NCI-H345 (cell line): ENCODE data around the gene CFAP161.

ENCODE experiments used
- DNase-seq: peaks from one replicate; lab custom pipeline; 2025; lab: John Stamatoyannopoulos, UW

CFAP161 gene, protein sequence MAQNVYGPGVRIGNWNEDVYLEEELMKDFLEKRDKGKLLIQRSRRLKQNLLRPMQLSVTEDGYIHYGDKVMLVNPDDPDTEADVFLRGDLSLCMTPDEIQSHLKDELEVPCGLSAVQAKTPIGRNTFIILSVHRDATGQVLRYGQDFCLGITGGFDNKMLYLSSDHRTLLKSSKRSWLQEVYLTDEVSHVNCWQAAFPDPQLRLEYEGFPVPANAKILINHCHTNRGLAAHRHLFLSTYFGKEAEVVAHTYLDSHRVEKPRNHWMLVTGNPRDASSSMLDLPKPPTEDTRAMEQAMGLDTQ

DNA sequence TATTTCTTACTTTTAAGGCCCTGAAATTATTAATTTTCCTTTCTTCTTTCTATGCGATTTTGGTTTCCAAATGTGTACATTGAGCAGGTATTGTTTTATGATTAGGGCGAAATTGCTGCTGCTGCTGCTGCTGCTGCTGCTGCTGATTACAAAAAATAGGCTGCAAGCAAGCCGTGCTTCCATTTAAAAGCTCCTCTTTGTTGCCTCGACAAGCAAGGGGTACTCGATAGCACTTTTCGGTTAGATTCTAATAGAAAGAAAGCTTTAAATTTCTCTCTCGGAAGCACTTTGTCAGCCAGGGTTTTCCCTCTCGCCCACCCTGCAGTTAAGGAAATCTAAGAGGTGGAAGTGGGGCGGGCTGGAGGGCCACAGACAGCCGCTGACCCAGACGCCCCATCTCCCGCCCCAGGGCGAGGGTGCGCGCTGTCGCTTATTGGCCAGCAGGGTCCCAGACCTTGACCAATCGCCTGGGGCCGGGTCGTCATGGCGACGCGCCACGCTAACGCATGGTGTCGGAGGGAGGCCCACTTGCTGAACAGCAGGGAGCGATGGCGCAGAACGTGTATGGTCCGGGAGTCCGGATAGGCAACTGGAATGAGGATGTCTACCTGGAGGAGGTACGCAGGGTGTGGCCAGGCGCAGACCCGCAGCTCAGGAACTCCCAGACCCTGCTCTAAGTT, at the start of gene CFAP161:
Gene CFAP161 (plus strand): TSS at position 489 of the 680 bp plus-strand sequence. CDS start 60 bp downstream, at position 549.
- DNase-seq = peak; percentile 83

DNA sequence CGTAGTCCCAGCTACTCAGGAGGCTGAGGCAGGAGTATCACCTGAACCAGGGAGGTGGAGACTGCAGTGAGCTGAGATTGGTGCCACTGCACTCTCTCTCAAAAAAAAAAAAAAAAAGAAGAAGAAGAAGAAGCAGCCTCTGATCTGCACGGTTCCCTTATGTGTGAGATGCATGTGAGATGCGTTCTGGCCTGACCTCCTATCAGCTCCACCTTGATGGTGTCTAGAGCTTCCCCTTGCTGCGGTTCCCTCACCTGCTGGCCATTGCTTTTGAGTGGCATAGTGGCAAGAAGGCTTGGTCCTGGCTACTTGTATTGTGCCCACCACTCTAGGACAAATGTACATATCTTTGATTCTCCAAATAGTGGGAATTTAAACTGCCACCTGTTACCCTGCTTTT, 49.4 kb upstream of the CFAP161 start:
- no peak for DNase-seq

DNA sequence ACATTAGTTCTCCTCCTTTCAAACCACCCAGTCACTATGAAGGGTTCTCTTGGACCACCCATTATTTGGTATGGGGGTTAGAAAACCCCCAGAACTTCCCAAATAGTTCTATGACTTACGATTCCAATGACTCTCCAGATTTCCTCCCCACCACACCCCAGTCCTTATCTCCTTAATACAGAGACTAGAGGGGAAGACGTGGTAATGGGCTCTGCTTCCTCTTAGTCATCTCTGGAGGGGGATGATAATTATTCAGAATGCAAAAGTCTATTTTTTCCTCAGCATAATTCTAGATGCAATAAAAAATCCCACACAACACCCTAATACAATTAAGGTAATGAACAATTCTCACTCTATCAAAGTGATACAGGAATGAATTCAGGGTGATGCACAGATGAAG, 48.9 kb upstream of the CFAP161 start:
- DNase-seq = no peak

DNA sequence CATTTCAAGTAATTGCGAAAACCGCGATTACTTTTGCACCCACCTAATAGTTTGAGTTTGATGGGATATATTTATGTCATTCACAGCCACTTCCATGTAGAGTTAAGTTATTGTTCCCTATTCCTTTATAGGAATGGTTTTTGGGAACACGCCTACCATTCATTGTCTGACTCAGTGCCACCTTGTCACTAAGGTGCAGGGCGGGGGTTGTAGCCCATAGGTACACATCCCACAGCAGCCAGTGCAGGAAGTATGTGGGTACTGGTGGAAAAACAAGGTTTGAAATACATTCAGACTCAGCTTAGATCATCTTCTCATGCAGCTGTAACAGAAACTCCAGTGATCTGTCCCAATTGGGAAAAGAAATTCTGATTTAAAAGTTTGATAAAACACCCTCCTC, 48.2 kb upstream of the CFAP161 start:
- DNase-seq = no peak

DNA sequence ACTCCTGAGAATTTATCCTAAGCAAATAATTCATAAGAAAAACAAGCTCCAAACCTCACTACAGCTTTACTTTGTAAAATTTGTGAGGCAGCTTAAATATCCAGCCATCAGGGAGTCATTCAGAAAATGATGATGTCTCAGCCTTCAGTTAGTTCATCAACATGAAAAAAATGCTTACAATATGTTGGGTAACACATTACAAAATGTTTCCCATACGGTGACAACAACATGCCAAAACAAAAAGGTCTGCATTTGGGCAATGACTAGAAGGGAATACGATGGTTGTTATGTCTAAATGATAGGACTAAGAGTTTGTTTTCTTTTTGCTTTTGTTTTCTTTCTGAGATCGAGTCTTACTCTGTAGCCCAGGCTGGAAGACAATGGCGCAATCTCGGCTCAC, 47.0 kb upstream of the CFAP161 start:
- no peak for DNase-seq

DNA sequence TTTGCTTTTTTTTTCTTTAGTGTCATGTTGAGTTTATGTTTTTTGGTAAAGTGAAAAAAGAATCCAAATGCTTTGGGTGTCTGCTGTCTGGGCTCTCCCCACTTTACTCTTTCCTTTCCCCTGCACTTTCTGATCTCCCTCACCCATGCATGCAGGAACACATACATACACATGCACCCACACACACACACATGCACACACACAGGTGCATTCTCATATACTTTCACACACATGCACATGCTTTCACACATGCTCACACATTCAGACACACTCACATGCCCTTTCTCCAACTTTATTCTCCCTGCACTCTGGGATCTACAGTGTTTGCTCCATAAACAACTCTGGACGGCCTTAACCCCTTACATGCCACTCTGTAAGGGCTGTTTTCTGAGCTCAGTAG, 46.4 kb upstream of the CFAP161 start:
- DNase-seq = no peak

DNA sequence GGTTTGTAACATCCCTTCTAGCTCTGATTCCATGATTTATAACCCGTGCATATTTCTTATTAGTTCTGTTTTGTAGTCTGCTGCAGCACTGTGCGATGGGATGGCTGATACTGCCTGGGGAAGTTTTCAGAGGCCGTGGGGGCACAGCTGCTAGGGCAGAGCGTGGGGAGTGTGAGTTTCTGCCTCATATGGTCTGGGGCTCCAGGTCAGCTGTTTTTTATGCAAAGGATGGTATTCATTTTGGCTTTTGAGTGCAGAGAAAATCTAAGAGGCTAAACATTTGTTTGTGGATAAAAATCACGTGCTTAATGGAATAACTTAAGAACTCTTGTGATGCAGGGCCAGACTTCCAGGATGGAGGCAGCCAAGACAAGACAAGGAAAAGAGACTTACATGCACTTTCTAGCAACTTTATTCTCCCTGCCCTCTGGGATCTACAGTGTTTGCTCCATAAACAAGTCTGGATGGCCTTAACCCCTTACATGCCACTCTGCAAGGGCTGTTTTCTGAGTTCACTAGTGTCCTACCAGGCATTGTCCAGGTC, 45.5 kb upstream of the CFAP161 start:
- DNase-seq = no peak

DNA sequence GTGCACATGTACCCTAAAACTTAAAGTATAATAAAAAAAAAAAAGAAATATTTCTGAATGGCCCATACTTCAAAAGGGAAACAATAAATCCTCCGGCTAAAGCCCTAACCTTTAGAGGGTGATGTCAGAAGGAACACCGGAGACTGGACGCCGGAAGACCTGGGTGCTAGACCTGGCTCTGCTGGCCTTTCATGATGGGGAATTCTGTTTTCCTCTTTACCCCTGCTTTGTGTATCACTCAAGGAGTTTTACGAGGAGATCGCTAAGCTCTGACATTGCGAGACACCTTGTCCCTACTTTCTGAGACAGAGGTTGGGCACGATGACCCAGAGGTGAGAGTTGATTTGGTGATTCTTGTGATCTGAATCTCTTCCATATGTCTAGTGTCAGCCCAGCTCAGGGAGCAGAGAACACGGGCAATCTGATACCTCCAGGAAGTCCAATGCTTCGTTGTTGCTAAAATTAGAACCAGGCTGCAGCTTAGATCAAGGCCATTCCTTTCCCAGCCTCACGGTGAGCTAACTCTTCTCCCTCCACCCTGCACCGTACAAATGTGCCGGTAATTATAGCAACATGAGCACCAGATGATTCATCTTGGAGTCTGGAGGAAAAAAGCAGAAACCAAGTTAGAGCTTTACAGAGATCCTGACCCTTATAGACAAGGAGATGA, 42.0 kb upstream of the CFAP161 start:
- DNase-seq = no peak

DNA sequence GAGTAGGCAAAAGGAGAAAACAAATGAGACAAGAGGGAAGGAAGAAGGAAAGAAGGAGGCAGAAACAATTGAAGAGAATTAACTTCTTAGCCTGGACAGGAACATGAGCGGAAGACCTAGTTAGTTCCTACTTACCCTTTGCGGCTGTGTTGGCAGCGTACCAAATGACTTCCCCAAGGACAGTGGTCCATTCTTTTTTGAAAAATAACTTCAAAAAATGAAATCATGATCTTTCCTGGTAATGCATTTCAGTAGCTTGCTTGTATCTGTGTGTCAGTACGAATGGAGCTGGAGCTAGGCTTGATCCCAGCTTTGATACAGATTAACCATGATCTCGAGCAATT, 41.5 kb upstream of the CFAP161 start:
- no peak for DNase-seq

DNA sequence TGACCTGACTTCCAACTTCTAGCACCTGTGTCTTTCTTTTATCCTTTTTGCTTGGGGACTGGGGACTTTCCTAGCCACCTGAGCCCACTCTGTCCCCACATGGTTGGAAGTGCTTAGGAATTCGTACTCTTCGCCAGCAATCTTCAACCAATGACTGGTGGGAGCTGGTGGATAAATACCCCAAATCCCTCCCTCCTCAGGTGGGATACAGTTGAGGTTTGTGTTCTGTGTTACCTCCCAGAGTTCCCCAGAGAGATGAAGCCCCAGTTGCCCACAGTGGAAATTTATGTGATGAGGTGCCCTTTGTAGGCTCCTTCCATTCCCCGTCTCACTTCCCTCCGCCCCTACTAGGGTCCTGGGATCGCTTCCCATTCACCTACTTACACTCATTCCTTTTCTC, 40.1 kb upstream of the CFAP161 start:
- DNase-seq = no peak

DNA sequence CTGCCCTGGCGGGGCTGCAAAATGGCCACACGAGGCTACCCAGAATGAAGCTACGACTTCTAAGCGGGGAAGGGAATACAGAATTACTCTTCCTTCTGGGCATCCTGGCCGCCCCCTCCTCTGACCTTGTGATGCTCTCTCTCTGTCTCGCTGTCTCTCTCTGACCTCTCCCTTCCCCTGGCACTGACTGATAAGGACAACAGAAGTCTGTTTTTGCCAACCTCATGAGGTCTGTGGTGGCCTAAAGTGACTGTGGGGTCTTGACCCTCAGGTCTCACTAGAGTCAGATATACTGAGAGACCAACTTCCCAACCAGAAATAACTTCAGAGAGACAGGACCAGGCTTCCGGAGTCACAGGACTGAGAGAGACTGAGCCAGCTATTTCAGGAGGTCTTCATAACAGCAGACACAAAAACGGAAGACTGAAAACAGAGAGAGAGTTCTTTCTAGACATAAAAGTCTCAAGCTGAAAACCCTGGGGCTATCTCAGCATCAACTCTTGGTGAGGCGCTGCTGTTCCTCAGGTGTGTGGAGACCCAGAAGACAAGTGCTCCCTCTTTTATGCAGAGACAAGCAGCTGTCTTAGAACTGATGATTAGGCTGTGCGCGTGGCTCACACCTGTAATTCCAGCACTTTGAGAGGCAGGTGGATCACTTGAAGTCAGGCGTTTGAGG, 38.2 kb upstream of the CFAP161 start:
- DNase-seq = no peak

DNA sequence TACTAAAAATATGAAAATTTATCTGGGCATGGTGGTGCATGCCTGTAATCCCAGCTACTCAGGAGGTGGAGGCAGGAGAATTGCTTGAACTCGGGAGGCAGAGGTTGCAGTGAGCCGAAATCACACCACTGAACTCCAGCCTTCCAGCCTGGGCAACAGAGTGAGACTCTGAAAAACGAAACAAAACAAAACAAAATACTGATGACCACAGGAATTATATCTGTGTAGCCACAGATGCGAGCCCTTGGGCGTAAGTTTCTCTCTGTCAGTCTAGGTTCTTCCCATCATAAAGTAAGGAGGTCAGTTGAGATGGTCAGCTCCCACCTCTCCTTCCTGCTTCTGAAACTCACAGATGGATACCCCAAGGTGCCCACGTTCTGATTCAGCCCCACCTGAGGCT, 37.7 kb upstream of the CFAP161 start:
- DNase-seq = no peak

DNA sequence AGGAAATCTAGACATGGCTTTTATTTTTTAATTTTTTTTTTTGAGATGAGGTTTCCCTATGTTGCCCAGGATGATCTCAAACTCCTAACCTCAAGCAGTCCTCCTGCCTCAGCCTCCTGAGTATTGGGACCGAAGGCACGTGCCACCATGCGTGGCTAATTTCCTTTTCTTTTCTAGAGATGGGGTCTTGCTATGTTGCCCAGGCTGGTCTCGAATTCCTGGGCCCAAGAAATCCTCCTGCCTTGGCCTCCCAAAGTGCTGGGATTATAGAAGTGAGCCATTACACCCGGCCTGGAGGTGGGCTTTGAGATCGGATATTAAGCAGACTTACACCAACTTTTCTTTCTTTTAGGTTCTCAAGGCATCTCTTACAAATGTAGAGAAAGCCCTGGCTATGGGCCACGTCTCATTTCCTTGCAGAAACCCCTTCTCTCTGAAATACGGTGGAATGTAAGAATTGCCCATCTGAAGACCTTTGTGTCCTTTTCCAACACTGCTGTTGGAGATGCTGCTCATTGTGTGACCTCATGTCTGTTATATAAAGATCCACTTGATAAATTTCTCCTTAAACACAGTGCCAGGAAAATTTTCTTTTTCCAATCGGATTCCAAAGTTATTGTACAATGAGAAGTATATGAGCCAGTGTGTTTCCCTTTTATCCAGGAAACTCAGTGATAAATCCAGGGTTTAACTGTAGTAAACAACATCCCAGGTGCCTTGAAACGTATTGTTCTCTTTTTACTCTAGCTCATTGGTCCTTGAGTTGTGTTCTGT, 36.8 kb upstream of the CFAP161 start:
- no peak for DNase-seq

DNA sequence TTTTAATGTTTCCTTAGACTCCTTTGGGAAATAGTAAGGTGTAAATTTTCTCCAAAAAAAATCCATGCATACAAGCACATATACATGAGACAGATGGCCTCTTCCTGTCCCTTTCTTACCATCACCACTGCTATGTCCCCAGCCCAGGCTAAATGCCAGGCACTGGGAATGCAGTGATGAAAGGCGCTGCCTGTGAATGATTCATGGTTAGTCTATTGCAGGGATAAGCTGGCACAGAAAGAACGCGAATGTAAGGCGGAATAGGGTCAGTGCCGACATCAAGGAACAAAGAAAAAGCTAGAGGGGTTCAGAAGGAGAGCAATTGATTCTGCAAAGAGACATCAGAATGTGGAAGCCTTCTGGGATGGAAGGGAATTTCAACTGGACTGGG, 36.2 kb upstream of the CFAP161 start:
- no peak for DNase-seq

DNA sequence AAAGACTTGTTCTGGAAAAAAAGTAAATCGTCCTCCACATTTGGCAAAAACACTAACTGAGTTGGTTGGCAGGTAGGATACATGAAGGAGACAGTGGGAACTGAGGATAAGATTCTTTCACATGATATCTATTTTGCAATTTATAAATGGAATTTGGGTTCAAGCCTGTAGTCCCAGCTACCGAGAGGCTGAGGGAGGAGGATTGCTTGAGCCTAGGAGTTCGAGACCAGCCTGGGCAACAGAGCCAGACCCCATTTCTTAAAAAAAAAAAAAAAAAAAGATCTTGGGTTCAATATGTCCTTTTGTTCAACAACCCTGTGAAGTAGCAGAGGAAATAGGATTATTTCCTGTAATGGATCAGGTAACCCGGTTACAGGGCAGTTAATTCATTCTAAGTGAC, 35.7 kb upstream of the CFAP161 start:
- DNase-seq = no peak

DNA sequence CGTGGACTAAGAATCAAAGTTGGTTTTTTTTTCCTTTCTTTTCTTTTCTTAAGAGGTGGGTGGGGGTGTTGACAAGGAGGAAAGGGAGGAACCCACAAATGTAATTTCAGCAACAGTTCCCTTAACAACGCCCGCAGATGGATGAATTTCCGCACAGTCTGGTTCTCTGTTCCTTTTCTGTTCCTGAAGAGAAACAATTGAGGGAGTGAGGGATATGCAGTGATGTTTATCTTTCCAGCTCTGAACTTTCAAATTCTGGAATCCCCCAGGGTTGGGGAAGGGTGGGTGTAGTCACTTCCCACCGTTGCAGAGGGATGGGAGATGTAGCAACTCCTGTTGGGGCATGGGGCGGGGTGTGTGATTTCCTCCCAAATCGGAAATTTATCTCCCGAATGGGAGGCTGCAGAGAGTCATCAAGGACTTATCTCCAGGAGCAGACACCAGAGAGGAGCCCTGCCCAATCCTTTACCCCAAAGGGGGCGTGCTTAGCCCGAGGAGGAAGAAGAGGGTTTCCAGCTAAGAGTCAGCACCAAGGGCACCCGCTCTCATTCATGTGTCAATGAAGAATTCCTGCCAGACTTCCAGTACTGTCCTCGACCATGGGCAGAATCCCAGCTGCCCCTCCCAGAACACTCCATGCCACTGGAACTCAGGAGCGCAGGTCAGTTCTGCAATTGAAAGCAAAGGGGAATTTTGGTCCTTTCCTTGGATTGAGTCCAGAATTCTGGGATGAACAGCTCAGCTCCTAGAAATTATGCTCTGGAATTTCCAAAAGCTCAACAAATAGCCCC, 35.0 kb upstream of the CFAP161 start:
- no peak for DNase-seq

DNA sequence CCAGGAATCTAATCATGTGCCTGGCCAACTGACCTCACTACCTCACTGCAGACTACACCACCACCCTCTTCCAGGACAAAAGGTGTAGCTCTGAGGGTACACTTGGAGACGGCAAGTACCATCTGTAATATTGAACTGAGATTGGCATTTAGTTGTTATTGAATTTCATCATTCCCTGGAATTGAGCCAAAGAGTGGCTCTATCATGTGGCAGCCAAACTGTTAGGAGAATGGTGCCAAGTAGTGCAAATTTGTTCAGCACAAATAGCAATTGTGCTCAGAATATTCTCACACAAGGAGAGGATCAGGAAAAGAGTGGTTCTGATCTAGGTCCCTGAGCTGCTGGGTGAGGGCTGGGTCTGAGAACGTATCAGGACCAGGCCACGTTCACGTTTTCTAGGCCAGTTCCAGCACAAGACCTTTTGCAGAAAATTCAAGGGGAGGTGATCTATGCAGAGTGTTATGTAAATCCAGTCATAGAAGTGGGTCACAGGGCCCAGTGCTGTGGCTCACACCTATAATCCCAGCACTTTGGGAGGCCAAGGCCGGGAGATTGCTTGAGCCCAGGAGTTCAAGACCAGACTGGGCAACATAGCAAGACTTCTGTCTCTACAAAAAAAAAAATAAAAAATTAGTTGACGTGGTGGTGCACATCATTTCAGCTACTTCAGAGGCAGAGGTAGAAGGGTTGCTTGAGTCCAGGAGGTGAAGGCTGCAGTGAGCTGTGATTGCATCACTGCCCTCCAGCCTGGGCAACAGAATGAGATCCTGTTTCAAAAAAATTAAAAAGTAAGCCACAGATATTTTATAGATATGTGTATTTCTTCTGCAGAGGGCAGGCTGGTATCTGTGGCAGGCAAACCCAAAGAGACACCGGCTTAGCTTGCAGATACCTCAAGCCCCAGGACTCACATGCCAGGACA, 31.9 kb upstream of the CFAP161 start:
- DNase-seq = no peak

DNA sequence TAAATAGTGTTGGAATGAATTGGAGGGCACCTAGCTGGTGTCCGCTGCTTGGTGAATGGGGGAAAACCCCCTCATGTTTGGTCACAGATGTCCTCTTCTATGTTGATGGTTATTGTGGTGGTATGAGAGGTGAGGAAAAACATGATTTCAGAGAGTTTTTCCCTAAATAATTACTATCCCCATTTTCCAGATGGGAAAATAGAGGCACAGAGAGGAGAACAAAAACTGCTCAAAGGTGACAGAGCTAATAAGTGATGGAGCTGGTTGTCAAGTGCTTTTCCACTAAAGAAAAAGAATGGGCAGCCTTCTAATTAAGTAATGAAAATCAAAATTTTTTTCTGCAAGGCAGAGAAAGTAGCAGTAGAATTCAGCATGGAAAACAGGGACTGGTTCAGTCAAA, 30.2 kb upstream of the CFAP161 start:
- no peak for DNase-seq

DNA sequence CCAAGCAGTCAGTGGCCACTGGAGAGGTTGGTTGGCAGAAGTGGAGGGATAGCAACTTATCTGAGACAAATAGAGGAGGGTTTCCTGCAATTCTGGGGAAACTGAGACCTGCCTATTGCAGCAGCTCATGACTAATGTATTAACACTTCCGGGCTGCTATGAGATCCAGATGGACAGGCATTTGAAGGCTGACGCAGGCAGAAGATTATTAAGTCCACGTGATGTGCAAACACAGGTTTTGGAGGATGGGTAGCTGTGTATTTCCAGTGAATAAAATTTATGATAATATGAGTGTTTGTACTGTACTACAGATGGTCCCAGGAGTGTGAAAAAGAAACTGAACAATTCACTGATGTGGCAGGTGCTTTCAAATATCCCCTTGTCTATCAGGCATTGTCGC, 28.5 kb upstream of the CFAP161 start:
- DNase-seq = no peak

DNA sequence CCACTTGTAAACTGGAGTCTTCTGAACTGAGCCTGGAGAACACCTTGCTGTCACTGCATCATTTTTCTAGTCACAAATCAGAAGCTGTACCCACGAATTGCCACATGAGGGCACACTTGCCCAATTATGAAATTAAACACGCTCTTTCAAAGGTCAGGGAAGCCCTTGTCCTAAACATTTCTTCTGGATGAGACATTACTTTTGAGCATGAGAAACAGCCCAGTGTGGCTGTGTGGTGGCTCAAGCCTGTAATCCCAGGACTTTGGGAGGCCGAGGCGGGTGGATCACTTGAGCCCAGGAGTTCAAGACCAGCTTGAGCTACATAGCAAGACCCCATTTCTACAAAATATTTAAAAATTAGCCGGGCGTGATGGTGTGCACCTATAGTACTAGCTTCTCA, 27.5 kb upstream of the CFAP161 start:
- peak; percentile 36 for DNase-seq
